Measurements from ENCODE around the gene KRT3. TPM values are rescaled to one million over a fixed set of nuclear protein-coding genes. Genes with fewer than 3 reads are reported as not detected.

Gene KRT3
- total and polyA plus RNA-seq, 10 donors, result not detected

- H3K27ac ChIP-seq, result no peak overlapping the region
- intact Hi-C loops (cut with DNase I; ENCODE audit: low total_unique reads), result no loop called here
- peaks cover 0 to 14% (median 0%) of the 10 kb centered on the region in 6 donors for H3K4me1 ChIP-seq
- no peaks in the 10 kb centered on the region for H3K36me3 ChIP-seq
- WGBS, 5 donors, result 77 to 85% (median 82%) methylated on average over 5 to 9 of the region's 9 CpGs
- TF ChIP-seq POLR2A (IDR thresholded peaks at IDR 0.05), result no peak
- no peak for TF ChIP-seq CTCF (IDR thresholded peaks at IDR 0.05 in 8 of 11, conservative IDR thresholded peaks at IDR 0.05 in 3 of 11)
- no peak for TF ChIP-seq POLR2AphosphoS5 (IDR thresholded peaks at IDR 0.05)
- DNase-seq, result peak; percentile 49
- H3K4me3 ChIP-seq, result no peak overlapping the region
- peaks cover 0 to 40% (median 0%) of the 10 kb centered on the region in 7 donors for H3K27me3 ChIP-seq (replicated peaks in 1 of 7)
- no peaks in the 10 kb centered on the region for H3K9me3 ChIP-seq
Measured at GRCh38 chr12:52836491-52837412, 40.8 kb upstream of the KRT3 start.

- intact Hi-C loops (cut with DNase I; ENCODE audit: low total_unique reads), result no loop called here
- Histone ChIP-seq H3K9me3 (no peaks in the 10 kb centered on the region), H3K4me1 (peaks cover 0 to 14% (median 0%) of the 10 kb centered on the region in 6 donors), H3K27me3 (replicated peaks in 1 of 7) (peaks cover 0 to 40% (median 0%) of the 10 kb centered on the region in 7 donors), H3K36me3 (no peaks in the 10 kb centered on the region), H3K4me3 (no peak overlapping the region), H3K27ac (no peak overlapping the region)
- DNase-seq, result peak; percentile 72
- 52 to 69% (median 58%) methylated on average over 7 of the region's 7 CpGs for WGBS, 5 donors
- no peak for TF ChIP-seq CTCF (IDR thresholded peaks at IDR 0.05 in 8 of 11, conservative IDR thresholded peaks at IDR 0.05 in 3 of 11)
Measured at GRCh38 chr12:52836042-52836466, 40.1 kb upstream of the KRT3 start.

- peaks cover 0 to 36% (median 0%) of the 10 kb centered on the region in 7 donors for H3K27me3 ChIP-seq (replicated peaks in 1 of 7)
- DNase-seq, result no peak
- WGBS, 5 donors, result 74 to 87% (median 77%) methylated on average over 14 to 15 of the region's 15 CpGs
Measured at GRCh38 chr12:52835271-52836041, 39.5 kb upstream of the KRT3 start.

More at GRCh38 chr12:52835271-52836041, 39.5 kb upstream of the KRT3 start:
- Histone ChIP-seq H3K27ac (no peak overlapping the region), H3K9me3 (no peaks in the 10 kb centered on the region), H3K4me1 (peaks cover 0 to 14% (median 0%) of the 10 kb centered on the region in 6 donors), H3K36me3 (no peaks in the 10 kb centered on the region), H3K4me3 (no peak overlapping the region)
- intact Hi-C loops (cut with DNase I; ENCODE audit: low total_unique reads), result no loop called here
- TF ChIP-seq POLR2A (IDR thresholded peaks at IDR 0.05) (no peak), POLR2AphosphoS5 (IDR thresholded peaks at IDR 0.05) (no peak), CTCF (IDR thresholded peaks at IDR 0.05 in 8 of 11, conservative IDR thresholded peaks at IDR 0.05 in 3 of 11) (no peak)

Data from spleen (tissue), 11 donors.